D341Med (cell line): ENCODE measurements around the gene FAM240A.

Experiments used
- DNase-seq: peaks from one replicate; pipeline ENCODE4 v3.0.0; 2012; ENCODE audit warnings: low spot score

The FAM240A gene

DNA sequence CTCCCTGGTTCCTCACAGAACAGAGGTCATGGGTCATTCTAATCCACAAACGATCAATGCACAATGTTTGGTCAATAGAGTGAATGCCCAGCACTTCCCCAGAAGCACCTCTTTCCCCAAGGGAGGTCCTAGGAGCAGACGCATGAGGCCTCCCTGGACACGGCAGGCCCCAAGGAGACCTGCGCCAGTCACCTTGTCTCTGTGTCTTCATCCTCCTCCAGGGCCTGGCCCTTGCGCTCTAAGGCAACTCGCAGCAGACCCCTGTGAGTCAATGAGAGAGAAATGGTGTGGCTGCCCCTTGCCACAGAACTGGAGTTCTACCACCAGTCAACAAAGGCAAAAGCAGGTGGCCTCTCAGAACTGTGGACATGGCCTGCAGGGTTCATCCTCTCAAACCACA, 63.1 kb downstream of the FAM240A start:
- DNase-seq, result no peak
